ENCODE data around the gene NRXN3. TPM values are rescaled to one million over a fixed set of nuclear protein-coding genes. Genes with fewer than 3 reads are reported as not detected.

Gene NRXN3
- total and polyA plus RNA-seq, 2 experiments from 2014 or later: 1.0 to 1.8 TPM

DNA sequence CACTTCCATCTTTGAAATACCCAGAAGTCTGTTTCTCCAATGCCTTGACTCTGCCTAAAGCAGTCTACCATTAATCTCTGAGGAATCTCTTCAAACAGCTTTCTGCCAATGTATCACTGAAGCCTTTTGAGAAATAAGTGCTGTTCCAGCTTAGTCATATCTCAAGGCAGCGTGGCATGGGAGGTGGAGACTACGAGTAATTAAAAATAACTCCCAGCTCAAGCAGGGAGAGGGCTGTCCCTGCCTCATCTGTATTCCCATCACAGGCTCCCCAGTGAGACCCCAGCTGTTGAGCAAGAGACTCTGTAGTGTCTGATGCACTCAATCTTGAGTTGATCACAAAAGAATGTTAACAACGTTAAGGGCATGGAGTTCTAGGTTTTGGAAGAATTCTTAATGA, 1340.5 kb downstream of the NRXN3 start:
- no peak overlapping the region for H3K27ac ChIP-seq (ENCODE audit: low read depth)
- peaks cover 2% of the 10 kb centered on the region for H3K4me1 ChIP-seq (ENCODE audit: insufficient read depth)
- Mint-ChIP-seq H3K36me3 (ENCODE audit: low read depth) (no peaks in the 10 kb centered on the region), H3K4me1 (peaks cover 14% of the 10 kb centered on the region), H3K27me3 (ENCODE audit: insufficient read depth, low read depth, poor library complexity) (peaks cover 2% of the 10 kb centered on the region), H3K4me3 (no peak overlapping the region), H3K9me3 (no peaks in the 10 kb centered on the region), H3K27ac (no peak overlapping the region)
- H3K27me3 ChIP-seq (ENCODE audit: insufficient read depth): no peaks in the 10 kb centered on the region
- no peaks in the 10 kb centered on the region for H3F3A ChIP-seq (replicated peaks; ENCODE audit: low read depth)
- H3K9me2 ChIP-seq (ENCODE audit: insufficient read depth): no peaks in the 10 kb centered on the region
- no peak overlapping the region for H3K4me3 ChIP-seq
- DNase-seq (ENCODE audit: low spot score) (no peak), ATAC-seq (no peak)
- H3K79me2 ChIP-seq (replicated peaks; ENCODE audit: insufficient read depth): no peaks in the 10 kb centered on the region
- no peaks in the 10 kb centered on the region for H4K20me1 ChIP-seq (replicated peaks; ENCODE audit: insufficient read depth)
- no peaks in the 10 kb centered on the region for H3K36me3 ChIP-seq (ENCODE audit: insufficient read depth)
- no peak for TF ChIP-seq EZH2 (IDR thresholded peaks at IDR 0.05; ENCODE audit: low read depth, unreplicated experiment)
- H2AFZ ChIP-seq: no peak overlapping the region
- no peak overlapping the region for H3K4me2 ChIP-seq

DNA sequence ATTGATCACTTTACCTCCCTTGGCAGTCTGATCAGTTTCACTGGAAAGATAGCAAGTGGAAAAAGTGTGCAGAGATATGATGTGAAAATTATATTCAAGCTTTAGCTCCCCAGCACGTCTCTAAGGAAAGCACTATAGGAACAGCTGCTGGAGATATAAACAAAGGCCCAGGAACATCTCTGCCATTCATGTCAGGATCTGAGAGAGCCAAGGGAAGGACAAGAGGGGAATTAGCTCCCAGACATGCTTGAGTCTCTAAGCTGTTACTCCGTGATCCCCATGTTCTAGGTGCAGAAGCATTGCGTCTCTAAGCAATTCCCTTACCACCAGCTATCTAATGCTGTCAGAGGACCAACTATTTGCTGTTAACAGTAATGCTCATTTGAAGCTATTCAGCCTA, 1341.0 kb downstream of the NRXN3 start:
- Histone ChIP-seq H3K4me1 (ENCODE audit: insufficient read depth) (peaks cover 7% of the 10 kb centered on the region), H3K27me3 (ENCODE audit: insufficient read depth) (no peaks in the 10 kb centered on the region), H4K20me1 (replicated peaks; ENCODE audit: insufficient read depth) (no peaks in the 10 kb centered on the region), H2AFZ (no peak overlapping the region), H3K36me3 (ENCODE audit: insufficient read depth) (no peaks in the 10 kb centered on the region), H3K9me2 (ENCODE audit: insufficient read depth) (no peaks in the 10 kb centered on the region), H3K27ac (ENCODE audit: low read depth) (no peak overlapping the region), H3F3A (replicated peaks; ENCODE audit: low read depth) (no peaks in the 10 kb centered on the region), H3K4me3 (no peak overlapping the region), H3K4me2 (no peak overlapping the region), H3K79me2 (replicated peaks; ENCODE audit: insufficient read depth) (no peaks in the 10 kb centered on the region)
- H3K4me1 Mint-ChIP-seq: peaks cover 19% of the 10 kb centered on the region
- peaks cover 2% of the 10 kb centered on the region for H3K27me3 Mint-ChIP-seq (ENCODE audit: insufficient read depth, low read depth, poor library complexity)
- H3K36me3 Mint-ChIP-seq (ENCODE audit: low read depth): no peaks in the 10 kb centered on the region
- ATAC-seq (no peak), DNase-seq (ENCODE audit: low spot score) (no peak)
- no peaks in the 10 kb centered on the region for H3K9me3 Mint-ChIP-seq
- H3K4me3 Mint-ChIP-seq: no peak overlapping the region
- no peak overlapping the region for H3K27ac Mint-ChIP-seq
- TF ChIP-seq POLR2AphosphoS5 (IDR thresholded peaks at IDR 0.05; ENCODE audit: low read depth): no peak
- no peak for TF ChIP-seq CREB1 (CRISPR knock-in tag; IDR thresholded peaks at IDR 0.05; ENCODE audit: low read depth)
- no peak for TF ChIP-seq EZH2 (IDR thresholded peaks at IDR 0.05; ENCODE audit: low read depth, unreplicated experiment)
- TF ChIP-seq ZNF114 (CRISPR knock-in tag; IDR thresholded peaks at IDR 0.05): no peak
- TF ChIP-seq, protein P1, sequence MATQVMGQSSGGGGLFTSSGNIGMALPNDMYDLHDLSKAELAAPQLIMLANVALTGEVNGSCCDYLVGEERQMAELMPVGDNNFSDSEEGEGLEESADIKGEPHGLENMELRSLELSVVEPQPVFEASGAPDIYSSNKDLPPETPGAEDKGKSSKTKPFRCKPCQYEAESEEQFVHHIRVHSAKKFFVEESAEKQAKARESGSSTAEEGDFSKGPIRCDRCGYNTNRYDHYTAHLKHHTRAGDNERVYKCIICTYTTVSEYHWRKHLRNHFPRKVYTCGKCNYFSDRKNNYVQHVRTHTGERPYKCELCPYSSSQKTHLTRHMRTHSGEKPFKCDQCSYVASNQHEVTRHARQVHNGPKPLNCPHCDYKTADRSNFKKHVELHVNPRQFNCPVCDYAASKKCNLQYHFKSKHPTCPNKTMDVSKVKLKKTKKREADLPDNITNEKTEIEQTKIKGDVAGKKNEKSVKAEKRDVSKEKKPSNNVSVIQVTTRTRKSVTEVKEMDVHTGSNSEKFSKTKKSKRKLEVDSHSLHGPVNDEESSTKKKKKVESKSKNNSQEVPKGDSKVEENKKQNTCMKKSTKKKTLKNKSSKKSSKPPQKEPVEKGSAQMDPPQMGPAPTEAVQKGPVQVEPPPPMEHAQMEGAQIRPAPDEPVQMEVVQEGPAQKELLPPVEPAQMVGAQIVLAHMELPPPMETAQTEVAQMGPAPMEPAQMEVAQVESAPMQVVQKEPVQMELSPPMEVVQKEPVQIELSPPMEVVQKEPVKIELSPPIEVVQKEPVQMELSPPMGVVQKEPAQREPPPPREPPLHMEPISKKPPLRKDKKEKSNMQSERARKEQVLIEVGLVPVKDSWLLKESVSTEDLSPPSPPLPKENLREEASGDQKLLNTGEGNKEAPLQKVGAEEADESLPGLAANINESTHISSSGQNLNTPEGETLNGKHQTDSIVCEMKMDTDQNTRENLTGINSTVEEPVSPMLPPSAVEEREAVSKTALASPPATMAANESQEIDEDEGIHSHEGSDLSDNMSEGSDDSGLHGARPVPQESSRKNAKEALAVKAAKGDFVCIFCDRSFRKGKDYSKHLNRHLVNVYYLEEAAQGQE (IDR thresholded peaks at IDR 0.05; ENCODE audit: unreplicated experiment): no peak
- TF ChIP-seq, protein P2, sequence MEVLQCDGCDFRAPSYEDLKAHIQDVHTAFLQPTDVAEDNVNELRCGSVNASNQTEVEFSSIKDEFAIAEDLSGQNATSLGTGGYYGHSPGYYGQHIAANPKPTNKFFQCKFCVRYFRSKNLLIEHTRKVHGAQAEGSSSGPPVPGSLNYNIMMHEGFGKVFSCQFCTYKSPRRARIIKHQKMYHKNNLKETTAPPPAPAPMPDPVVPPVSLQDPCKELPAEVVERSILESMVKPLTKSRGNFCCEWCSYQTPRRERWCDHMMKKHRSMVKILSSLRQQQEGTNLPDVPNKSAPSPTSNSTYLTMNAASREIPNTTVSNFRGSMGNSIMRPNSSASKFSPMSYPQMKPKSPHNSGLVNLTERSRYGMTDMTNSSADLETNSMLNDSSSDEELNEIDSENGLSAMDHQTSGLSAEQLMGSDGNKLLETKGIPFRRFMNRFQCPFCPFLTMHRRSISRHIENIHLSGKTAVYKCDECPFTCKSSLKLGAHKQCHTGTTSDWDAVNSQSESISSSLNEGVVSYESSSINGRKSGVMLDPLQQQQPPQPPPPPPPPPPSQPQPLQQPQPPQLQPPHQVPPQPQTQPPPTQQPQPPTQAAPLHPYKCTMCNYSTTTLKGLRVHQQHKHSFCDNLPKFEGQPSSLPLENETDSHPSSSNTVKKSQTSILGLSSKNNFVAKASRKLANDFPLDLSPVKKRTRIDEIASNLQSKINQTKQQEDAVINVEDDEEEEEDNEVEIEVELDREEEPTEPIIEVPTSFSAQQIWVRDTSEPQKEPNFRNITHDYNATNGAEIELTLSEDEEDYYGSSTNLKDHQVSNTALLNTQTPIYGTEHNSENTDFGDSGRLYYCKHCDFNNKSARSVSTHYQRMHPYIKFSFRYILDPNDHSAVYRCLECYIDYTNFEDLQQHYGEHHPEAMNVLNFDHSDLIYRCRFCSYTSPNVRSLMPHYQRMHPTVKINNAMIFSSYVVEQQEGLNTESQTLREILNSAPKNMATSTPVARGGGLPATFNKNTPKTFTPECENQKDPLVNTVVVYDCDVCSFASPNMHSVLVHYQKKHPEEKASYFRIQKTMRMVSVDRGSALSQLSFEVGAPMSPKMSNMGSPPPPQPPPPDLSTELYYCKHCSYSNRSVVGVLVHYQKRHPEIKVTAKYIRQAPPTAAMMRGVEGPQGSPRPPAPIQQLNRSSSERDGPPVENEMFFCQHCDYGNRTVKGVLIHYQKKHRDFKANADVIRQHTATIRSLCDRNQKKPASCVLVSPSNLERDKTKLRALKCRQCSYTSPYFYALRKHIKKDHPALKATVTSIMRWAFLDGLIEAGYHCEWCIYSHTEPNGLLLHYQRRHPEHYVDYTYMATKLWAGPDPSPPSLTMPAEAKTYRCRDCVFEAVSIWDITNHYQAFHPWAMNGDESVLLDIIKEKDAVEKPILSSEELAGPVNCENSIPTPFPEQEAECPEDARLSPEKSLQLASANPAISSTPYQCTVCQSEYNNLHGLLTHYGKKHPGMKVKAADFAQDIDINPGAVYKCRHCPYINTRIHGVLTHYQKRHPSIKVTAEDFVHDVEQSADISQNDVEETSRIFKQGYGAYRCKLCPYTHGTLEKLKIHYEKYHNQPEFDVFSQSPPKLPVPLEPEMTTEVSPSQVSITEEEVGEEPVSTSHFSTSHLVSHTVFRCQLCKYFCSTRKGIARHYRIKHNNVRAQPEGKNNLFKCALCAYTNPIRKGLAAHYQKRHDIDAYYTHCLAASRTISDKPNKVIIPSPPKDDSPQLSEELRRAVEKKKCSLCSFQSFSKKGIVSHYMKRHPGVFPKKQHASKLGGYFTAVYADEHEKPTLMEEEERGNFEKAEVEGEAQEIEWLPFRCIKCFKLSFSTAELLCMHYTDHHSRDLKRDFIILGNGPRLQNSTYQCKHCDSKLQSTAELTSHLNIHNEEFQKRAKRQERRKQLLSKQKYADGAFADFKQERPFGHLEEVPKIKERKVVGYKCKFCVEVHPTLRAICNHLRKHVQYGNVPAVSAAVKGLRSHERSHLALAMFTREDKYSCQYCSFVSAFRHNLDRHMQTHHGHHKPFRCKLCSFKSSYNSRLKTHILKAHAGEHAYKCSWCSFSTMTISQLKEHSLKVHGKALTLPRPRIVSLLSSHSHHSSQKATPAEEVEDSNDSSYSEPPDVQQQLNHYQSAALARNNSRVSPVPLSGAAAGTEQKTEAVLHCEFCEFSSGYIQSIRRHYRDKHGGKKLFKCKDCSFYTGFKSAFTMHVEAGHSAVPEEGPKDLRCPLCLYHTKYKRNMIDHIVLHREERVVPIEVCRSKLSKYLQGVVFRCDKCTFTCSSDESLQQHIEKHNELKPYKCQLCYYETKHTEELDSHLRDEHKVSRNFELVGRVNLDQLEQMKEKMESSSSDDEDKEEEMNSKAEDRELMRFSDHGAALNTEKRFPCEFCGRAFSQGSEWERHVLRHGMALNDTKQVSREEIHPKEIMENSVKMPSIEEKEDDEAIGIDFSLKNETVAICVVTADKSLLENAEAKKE (CRISPR knock-in tag; IDR thresholded peaks at IDR 0.05): no peak
- no peak for TF ChIP-seq NANOG (IDR thresholded peaks at IDR 0.05; ENCODE audit: borderline replicate concordance)
- TF ChIP-seq EZH2phosphoT487 (IDR thresholded peaks at IDR 0.05; ENCODE audit: unreplicated experiment): no peak
- TF ChIP-seq, protein P3, sequence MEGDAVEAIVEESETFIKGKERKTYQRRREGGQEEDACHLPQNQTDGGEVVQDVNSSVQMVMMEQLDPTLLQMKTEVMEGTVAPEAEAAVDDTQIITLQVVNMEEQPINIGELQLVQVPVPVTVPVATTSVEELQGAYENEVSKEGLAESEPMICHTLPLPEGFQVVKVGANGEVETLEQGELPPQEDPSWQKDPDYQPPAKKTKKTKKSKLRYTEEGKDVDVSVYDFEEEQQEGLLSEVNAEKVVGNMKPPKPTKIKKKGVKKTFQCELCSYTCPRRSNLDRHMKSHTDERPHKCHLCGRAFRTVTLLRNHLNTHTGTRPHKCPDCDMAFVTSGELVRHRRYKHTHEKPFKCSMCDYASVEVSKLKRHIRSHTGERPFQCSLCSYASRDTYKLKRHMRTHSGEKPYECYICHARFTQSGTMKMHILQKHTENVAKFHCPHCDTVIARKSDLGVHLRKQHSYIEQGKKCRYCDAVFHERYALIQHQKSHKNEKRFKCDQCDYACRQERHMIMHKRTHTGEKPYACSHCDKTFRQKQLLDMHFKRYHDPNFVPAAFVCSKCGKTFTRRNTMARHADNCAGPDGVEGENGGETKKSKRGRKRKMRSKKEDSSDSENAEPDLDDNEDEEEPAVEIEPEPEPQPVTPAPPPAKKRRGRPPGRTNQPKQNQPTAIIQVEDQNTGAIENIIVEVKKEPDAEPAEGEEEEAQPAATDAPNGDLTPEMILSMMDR (conservative IDR thresholded peaks at IDR 0.05; ENCODE audit: low read depth in 2 of 2): no peak
- TF ChIP-seq JUNB (IDR thresholded peaks at IDR 0.05; ENCODE audit: unreplicated experiment): no peak
- TF ChIP-seq STAT1 (IDR thresholded peaks at IDR 0.05; ENCODE audit: unreplicated experiment): no peak

Data from GM23338 (cell line).